GM12891 (cell line): ENCODE measurements around the gene KIF3B.

Experiments
- POLR2A ChIP-seq: IDR thresholded peaks from 2 replicates; pipeline ENCODE4 v1.6.1; 2011; ENCODE audit warnings: low read depth, low read length, control low read depth
- POLR2AphosphoS5 ChIP-seq: IDR thresholded peaks from 2 replicates; pipeline ENCODE4 v1.6.1; 2011; ENCODE audit warnings: low read depth, low read length, control low read depth
- TAF1 ChIP-seq: IDR thresholded peaks from 2 replicates; pipeline ENCODE4 v1.6.1; 2011; ENCODE audit warnings: low read depth, low read length, control low read depth

- no peak; the same call in 1 of the 2 replicates for TF ChIP-seq POLR2A
- TF ChIP-seq TAF1, result 0 out of 2 replicates have a peak, but pooled peaks have one; percentile 10
- TF ChIP-seq POLR2AphosphoS5, result no peak; the same call in 1 of the 2 replicates
Measured at GRCh38 chr20:32357375-32357868, 80.0 kb downstream of the KIF3B start.
